HG03039 (cell line): ENCODE results near the gene SDK1.
"Not testable (repeated sequence)": the region's sequence is repeated elsewhere in the genome, so short reads cannot be mapped to it uniquely, and the experiment has no call there.

Experiments
- ATAC-seq: cut with Tn5 transposase; IDR thresholded peaks from one replicate; pipeline ENCODE4 v1.9.1; 2021; ENCODE audit warnings: mild to moderate bottlenecking, moderate library complexity; ENCODE audit not compliant: unreplicated experiment

Gene SDK1

DNA sequence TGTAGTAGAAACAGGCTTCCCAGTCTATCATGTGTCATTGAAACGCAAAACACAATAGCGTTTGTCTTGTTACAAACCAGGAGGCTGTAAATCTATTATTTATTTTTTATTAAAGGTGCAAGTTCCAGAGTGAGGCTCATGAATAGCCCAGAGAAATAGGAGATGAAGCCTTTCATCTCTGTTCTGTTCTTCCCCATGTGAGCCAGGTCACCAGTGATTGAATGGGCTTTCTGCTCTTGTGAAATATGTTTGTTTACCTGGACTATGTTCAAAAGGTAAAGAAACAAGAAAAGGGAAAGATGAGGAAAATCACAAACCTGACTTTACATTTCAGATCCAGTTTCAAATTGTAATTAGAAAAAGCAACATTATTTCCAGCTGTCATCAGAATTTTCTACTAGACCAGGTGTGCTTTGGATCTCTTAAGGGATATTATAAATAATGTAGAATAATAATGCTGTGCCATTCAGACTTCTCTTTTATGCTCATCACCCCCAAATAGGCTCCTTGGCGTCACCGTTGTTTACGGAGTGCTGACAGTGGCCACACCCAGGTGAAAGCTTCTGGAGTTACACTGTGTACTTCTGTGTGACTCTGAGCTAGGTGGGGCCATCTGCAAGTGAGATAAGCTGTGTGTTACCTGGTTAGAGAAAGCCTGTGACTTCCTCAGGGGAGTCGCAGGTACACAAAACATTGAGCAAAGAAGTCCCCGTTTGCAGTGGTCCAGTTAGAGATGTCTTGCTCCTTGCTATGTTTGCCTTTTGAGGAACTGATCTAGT is 274.9 kb downstream of the SDK1 start:
- no peak for ATAC-seq

DNA sequence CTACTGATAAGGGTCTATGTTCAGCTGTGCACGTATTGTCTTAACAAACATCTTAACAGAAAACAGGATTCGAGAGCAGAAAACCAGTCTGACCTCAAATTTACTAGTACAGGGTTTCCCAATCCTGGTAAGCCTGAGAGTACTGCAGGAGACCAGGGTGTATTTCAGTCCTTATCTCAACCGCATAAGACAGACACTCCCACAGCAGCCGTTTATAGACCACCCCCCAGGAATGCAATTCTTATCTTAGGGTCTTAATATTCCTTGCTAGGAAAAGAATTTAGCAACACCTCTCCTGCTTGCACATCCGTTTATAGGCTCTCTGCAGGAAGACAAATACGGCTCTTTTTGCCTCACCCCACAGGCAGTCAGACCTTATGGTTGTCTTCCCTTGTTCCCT is 277.3 kb downstream of the SDK1 start:
- no peak for ATAC-seq

DNA sequence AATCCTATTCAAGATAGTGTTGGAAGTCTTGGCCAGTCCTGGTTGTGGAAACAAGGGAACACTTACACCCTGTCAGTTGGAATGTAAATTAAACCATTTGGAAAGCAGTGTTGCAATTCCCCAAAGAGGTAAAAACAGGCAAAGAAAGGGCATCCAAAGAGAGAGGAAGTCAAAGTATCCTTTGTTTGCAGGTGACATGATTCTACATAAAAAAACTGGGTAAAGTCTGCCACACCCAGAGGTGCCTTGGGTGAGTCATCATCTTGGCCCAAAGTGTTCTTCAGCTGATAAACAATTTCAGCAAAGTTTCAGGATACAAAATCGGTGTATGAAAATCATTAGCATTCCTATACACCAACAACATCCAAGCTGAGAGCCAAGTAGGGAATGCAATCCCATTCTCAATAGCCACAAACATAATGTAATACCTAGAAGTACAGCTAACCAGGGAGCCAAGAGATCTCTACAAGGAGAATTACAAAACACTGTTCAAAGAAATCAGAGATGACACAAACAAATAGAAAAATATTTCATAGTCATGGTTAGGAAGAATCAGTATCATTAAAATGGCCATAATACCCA is 278.7 kb downstream of the SDK1 start:
- no peak for ATAC-seq

DNA sequence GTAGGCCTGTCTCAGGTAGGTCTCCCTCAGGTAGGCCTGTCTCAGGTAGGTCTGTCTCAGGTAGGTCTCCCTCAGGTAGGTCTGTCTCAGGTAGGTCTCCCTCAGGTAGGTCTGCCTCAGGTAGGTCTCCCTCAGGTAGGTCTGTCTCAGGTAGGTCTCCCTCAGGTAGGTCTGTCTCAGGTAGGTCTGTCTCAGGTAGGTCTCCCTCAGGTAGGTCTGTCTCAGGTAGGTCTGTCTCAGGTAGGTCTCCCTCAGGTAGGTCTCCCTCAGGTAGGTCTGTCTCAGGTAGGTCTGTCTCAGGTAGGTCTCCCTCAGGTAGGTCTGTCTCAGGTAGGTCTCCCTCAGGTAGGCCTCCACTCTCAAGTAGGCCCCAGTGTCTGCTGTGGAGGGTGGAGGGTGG is 281.1 kb downstream of the SDK1 start:
- not testable (repeated sequence) for ATAC-seq

DNA sequence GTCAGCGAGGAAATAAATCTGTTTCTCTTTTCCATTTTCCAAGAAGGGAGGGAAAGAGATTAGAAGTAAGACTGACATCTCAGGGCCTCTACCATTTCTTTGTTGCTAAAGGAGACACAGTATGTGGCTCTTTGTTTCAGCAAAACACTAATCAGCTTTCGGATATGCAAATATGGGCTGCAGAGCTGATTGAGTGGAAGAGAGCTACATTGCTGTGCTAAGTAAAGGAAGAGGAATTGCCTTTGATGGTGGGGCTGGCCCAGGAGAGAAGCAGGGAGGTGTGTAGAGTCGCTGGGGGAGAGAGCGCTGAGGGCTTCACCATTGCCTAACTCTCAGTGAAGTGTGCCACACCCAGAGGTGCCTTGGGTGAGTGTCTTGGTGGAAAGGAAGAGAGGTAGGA is 284.8 kb downstream of the SDK1 start:
- no peak for ATAC-seq

DNA sequence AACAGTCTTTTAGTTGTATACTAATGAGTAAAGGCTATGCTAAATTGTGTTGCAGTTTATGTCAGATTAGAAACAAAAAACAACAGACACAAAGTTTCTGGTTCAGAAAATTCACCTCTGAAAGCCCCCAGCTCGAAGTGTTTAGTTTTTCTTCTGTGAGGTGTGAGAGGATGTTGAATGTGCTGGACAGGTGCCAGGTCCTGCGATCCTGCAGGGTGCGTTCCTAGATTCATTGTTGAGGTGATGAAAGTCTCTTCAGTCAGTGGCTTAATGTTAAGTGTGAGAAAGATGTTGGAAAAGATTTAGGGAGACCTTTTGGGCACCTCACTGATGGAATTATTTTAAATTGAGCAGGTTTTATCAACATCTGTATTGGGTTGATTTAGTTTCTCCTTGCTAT is 287.3 kb downstream of the SDK1 start:
- no peak for ATAC-seq

DNA sequence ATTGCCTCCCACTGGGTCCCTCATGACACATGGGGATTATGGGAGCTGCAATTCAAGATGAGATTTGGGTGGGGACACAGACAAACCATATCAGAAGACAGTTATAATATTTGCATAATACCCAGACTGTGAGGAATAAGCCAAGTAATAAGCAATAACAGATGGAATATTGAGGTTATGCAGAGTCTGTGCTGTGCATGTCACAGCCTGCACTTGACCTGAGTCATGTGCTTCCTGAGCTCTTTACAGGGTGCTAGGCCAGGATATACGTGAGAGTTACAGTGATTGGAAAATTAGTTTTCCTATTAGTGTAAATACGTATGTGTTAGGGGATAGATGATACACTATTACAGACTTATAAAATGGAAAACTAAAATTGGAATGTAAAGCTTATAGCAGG is 288.7 kb downstream of the SDK1 start:
- no peak for ATAC-seq

DNA sequence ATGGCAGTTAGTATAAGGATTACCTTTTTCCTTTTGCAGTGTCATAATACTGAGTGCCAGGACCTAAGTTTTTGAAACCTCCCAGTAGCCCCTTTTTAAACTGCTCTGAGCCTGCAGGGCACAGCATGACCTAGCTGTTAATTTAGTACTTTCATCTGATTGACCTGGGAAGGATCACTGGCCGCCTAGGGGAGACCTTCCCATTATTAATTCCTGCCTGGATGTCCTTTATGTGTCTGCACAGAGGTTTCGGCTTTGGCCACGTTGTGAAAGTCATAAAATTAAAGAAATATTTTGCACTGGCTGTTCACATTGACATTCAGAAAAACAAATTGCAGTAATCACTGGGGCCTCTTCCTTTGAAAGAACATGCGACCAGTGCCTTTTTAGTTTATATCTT is 290.2 kb downstream of the SDK1 start:
- ATAC-seq, result no peak

DNA sequence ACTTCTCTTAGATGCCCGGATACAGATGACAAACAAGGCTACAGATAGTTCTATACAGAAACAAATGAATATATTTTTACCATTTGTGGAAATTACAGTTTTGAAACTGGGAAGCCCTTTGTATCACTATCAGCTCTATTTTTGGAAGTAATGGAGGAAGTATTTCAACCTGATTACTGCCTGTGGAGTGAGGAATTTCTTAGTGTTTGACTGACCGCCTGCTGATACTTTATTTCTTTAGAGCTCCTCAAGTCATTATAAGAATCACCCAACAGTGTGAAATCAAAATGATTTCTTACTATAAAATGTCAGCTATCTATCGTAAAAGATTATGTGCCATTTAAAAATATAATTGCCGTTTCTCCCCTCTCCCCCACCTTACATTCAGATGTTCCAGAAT is 290.9 kb downstream of the SDK1 start:
- ATAC-seq, result no peak

DNA sequence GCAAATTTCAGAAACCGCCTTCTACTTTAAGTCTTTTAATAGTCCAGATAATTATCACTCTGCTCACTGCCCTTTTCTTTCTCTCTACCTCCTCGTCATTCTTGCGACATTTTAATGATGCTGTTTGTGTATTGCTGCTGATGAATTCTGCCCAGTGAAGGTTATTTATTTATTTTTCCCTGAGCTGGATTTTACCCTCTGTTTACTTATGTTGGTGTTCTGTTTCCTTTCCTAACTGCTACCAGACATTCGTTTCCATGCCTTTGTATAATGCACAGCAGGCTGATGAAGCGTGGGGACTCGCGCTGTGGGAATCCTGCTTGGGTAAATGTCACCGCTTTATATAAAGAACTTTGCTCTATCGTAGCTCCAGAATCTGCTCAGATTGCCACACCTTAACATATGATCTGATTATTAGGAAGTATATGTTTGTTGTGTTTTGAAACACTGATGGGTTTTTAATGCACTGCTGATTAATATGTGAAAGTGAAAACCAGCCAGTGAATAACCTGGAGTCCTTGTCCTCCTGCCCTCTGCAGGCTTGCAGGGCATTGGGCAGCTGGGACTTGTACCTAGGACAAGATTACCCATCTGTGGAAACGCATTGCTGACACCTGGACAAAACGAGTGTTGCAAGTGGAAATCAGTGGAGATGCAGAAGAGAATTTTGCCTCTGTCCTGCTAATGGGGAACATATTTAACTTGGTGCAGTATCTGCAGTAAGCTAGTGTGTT is 291.5 kb downstream of the SDK1 start:
- no peak for ATAC-seq

DNA sequence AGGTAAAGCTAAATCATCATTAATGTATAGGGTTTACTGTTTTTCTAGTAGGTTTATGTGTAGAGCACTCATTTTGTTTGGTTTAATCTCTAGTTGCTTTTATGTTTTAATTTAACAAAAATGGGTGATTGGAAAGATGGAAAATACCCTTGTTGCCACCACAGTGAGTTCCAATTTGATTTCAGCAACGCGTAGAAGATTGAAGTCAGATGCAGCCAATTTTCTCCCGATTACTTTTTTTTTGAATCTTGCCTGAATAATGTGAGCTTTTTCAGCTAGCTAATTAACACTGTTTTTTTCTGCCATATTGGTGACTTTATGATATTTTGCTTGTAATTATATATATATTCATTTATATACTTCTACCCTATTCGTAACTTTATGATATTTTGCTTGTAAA is 293.8 kb downstream of the SDK1 start:
- ATAC-seq, result no peak

DNA sequence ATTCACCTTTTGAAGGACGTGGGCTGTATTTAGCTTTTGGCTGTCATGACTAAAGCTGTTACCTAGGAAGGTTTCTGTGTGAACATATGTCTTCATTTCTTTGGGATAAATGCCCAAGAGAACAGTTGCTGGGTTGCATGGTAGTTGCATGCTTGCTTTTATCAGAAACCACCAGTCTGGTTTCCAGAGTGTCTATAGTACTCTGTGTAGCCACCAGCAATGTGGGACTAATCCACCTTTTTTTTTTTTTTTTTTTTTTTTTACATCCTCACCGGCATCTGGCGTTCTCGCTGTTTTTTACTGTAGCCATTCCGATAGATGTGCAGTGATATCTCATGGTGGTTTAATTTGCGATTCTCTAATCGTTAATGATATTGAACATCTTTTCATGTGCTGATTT is 297.8 kb downstream of the SDK1 start:
- ATAC-seq, result no peak

DNA sequence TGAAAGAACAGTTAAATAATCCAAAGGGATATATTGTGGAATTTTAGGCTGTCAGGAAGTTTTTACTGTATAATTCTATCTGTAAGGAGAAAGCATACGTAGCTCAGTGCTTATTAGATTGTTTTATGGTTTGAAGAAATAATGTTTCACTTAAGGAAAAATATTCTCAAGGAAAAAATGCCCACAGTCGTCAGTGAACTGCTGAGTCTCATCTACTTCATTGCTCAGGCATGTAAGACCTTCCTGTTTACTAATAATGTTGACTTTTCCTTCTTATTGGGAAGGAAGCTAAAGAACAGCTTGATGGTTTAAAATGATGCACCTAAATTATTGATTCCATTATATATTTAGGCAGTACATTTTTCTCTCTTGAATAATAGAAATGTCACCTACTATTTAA is 304.2 kb downstream of the SDK1 start:
- ATAC-seq, result no peak

DNA sequence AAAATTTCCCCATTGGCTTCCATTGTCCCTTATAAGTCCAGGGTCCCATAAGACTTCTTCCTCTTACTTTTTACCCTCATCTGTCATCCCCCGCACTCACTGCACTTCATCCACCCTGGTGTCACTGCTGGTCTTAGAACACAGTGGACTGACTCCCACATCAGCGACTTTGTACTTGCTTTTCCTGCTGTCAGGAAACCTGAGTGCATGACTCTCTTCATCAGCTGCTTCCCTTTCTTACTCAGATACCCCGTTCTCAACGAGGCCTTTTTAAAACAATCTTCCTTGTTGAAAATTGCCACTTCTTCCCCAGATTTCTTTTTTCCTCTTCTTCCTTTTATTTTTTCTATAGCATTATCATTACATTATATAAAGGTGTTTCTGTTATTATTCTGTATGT is 305.4 kb downstream of the SDK1 start:
- no peak for ATAC-seq

DNA sequence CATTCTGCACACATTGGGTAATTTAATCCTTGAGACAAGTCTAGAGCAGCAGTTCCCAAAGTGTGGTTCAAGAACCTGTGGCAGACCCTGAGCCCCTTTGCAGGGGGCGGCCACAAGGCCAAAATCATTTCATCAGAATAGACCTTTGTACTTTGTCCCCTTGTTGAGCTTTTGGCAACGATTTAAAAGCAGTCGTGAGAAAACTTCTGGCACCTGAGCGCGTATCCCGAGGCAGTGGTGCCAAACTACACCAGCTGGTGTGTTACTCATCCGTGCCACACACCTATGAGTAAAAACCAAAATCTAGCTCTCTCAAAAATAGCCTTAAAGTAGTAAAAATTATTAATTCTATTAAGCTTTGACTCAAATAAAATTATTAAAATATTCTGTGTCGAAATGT is 306.8 kb downstream of the SDK1 start:
- no peak for ATAC-seq

DNA sequence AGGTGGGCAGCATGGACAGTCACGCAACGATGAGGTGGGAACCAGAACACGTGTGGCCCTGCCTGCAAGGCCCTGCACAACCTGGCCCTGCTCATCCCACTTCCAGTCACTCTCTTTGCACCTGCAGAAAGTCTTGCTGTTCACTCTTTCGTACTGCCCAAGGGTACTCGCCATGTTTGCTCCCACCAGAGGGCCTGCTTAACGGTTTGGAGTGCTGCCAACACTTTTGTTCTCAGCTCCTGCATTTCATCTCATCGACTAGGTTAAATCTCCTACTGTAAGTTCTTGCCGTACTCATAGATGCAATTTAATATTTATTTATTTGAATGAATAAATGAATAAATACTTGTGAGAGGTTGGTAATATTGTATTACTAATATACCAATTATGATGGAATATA is 315.3 kb downstream of the SDK1 start:
- no peak for ATAC-seq

DNA sequence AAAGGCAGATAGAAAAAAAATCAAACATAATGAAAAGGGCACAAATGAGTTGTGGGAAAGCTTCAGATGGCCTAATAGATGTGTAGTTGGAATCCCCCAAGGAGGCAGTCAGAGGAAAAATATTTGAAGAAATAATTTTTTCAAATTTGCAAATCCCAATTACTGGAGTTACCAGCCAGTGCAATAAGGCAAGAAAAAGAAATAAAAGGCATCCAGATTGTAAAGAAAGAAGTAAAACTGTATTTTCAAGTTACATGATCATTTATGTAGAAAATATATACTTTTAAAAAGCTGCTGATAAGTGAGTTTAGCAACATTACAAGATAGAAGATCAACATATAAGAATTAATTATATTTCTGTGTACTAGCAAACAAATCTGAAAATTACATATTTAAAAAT is 329.0 kb downstream of the SDK1 start:
- no peak for ATAC-seq

DNA sequence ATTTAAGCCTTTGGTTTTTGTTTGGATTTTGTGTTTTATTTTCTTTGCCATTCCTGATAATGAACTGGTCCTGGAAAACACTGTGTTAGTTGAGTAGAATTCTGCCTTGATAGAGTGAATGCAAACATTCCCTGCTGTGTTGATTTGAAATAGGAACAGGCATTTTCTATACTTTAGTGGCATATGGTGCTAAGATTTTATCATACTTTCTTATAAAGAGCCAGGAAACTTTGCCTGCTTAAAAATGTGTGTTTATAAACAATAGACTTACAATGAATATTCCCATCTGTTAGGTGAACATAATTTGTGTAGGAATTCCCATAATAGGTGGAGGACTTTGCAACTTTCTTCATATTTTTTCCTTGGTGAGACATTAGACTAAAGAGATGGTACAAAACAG is 333.3 kb downstream of the SDK1 start:
- ATAC-seq, result no peak

DNA sequence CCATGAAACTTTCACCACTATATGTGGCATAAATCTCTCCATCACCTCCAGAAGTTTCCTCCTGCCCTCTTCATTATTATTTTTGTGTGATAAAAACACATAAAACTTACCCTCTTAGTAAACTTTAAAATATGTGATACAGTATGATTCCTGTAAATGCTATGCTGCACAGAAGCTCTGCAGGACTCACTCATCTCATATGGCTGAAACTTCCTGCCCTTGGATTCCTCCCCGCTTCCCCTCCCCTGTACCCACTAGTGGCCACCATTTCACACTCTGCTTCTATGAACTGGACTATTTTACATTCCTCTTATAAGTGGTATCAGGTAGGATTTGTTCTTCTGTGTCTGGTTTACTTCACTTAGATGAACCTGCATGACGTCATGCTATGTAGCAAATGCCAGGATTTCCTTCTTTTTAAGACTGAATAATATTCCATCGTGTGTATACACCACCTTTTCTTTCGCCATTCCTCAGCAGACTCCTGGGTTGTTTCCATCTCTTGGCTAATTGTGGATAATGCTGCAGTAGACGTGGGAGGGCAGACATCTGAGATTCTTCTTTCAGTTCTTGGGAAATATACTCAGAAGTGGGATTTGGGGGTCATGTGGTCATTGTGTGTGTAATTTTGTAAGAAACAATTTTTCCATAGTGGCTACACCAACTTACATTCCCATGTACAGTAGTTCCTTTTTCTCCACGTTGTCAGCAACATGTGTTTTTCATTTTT is 335.2 kb downstream of the SDK1 start:
- no peak for ATAC-seq

DNA sequence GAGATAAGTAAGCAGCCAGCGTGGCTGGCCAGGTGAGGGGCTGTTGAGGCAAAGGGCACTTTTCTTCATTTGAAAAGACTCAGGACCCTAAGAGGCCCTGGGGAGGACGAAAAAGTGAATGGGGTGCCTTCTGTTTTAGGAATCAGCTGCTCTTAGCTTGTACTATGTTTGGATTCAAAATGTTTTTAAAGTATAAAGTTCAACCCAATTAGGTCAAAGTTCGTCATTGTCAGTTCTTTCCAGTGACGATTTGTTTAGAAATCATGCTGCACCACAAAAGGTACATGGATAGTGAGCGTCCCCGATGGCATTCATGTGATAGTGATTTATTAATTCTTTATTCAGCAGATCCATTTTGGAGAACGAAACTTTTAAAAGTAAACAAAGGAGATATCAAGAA is 338.2 kb downstream of the SDK1 start:
- no peak for ATAC-seq

DNA sequence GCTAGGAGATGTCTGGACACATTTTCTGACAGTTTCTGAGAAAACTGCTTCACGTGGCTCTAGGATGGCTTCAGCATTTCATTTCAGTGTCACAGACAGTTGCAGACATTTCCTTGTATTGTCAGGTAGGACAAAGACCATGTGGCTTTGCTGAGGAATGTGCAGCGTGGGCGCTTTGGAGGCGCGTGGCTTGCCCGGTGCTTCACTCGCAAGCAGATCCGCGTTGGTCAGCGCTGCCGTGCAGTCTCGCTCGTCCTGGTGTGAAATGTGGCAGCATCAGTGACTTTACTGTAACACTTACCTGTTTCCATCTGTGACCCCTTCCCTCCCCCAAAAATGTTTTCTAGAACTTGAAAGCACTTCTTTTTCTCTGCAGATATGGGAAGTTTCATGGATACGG is 340.5 kb downstream of the SDK1 start:
- ATAC-seq, result no peak

DNA sequence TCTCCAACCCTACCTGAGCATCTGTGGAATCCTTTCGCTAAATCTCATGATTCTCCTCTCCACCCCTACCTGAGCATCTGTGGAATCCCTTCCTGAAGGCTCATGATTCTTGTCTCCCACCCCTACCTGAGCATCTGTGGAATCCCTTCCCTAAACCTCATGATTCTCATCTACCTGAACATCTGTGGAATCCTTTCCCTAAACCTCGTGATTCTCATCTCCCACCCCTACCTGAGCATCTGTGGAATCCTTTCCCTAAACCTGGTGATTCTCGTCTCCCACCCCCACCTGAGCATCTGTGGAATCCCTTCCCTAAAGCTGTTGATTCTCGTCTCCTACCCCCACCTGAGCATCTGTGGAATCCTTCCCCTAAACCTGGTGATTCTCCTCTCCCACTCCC is 342.0 kb downstream of the SDK1 start:
- no peak for ATAC-seq
